NB4 (cell line): ENCODE results near the gene PLXNC1.

ENCODE experiments used
- DNase-seq: peaks from one replicate; pipeline ENCODE4 v3.0.0; 2010; ENCODE audit warnings: low read depth
- H3K4me3 ChIP-seq: one replicate; pipeline ENCODE4 v1.5.1; 2011; ENCODE audit warnings: mild to moderate bottlenecking, low read depth, low read length, moderate library complexity
- MYC ChIP-seq: IDR thresholded peaks from 2 replicates; pipeline ENCODE4 v1.6.1; 2011; ENCODE audit warnings: low read depth, low read length
- POLR2A ChIP-seq: IDR thresholded peaks from 2 replicates; pipeline ENCODE4 v1.6.1; 2011; ENCODE audit warnings: mild to moderate bottlenecking; ENCODE audit not compliant: insufficient read length; ENCODE audit errors: extremely low read depth
- TF ChIP-seq, protein P1 (sequence below): IDR thresholded peaks from 2 replicates; pipeline ENCODE4 v1.6.1; 2011; ENCODE audit warnings: low read depth, low read length
- TF ChIP-seq, protein P2 (sequence below): IDR thresholded peaks from one replicate; pipeline ENCODE4 v1.5.1; 2012; ENCODE audit warnings: low read depth, low read length

The PLXNC1 gene

DNA sequence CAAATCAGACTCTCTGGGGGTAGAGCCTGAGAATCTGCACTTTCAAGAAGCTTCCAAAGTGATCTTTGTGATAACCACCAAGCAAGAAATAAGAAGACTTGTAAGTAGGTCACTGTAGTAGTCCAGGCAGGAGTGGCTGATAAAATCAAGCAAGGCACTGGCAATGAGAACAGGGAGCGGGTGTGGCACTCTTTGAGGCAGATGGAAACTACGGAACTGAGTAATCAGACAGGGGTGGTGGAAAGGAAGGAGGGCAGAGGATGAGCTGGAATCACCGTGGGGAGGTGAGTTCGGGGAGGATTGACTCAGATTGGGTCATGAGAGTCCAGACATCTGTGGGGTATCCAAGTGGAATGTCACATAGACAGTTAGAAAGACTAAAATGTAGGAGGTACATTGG lies 44.4 kb upstream of the PLXNC1 start:
- H3K4me3 ChIP-seq = no peak overlapping the region
- TF ChIP-seq POLR2A (no peak), MYC (no peak)
- TF ChIP-seq, protein P1, sequence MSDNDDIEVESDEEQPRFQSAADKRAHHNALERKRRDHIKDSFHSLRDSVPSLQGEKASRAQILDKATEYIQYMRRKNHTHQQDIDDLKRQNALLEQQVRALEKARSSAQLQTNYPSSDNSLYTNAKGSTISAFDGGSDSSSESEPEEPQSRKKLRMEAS = no peak
- TF ChIP-seq, protein P2, sequence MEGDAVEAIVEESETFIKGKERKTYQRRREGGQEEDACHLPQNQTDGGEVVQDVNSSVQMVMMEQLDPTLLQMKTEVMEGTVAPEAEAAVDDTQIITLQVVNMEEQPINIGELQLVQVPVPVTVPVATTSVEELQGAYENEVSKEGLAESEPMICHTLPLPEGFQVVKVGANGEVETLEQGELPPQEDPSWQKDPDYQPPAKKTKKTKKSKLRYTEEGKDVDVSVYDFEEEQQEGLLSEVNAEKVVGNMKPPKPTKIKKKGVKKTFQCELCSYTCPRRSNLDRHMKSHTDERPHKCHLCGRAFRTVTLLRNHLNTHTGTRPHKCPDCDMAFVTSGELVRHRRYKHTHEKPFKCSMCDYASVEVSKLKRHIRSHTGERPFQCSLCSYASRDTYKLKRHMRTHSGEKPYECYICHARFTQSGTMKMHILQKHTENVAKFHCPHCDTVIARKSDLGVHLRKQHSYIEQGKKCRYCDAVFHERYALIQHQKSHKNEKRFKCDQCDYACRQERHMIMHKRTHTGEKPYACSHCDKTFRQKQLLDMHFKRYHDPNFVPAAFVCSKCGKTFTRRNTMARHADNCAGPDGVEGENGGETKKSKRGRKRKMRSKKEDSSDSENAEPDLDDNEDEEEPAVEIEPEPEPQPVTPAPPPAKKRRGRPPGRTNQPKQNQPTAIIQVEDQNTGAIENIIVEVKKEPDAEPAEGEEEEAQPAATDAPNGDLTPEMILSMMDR = no peak
- no peak for DNase-seq

DNA sequence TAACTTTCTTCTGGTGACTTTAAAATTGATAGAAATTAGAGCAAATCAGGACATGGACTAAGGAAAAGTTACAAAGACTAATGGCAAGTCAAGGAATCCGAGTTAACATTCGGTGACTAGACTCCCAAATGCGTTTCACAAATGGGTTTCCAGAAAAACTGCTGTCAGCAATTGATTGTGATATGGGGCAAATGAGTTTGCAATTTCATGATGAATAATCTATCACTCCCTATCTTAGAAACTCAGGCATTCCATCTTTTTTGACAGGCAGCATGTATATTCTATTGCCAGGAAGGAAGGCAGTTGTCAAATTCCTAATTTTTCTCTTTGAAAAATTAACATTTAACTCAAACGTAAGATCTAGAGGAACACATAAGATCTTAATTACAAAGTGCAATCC lies 40.5 kb upstream of the PLXNC1 start:
- DNase-seq = no peak
- no peak for TF ChIP-seq POLR2A
- TF ChIP-seq, protein P1 = no peak
- TF ChIP-seq, protein P2 = no peak
- no peak for TF ChIP-seq MYC
- H3K4me3 ChIP-seq = no peak overlapping the region

DNA sequence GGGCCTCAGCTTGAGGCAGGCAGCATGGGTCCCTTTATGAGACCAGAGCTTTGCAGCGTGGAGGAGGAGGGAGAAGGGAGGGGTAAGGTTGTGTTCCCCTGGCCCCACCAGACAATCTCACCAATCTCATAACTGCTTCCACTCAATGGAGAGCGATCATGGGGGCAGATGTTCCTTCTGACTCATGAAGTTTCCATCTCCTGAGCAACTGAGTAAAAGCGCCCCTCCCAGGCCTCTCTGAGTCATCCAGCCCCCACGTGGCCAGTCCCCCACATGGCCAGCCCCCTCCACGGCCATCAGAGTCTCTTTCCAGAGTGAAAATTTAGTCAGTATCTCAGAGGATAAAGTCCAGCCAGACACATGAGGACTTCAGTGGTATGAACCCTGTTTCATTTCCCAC lies 39.2 kb upstream of the PLXNC1 start:
- no peak for TF ChIP-seq POLR2A
- TF ChIP-seq, protein P2 = no peak
- TF ChIP-seq, protein P1 = peak; percentile 35; the same call in 1 of the 2 replicates
- TF ChIP-seq MYC = no peak
- peak; percentile 51 for DNase-seq
- H3K4me3 ChIP-seq = no peak overlapping the region

DNA sequence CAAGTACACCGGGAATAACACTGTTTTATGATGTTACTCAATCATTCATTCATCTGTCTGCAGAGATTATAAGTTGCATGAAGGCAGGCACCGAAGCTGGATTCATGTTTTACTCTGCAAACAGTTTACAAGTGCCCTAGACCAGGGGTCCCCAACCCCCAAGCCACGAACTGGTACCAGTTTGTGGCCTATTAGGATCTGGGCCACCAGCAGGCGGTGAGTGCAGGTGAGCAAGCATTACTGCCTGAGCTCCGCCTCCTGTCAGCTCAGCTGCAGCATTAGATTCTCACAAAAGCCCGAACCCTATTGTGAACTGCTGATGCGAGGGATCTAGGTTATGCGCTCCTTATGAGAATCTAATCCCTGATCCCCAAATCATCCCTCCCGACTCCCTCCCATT lies 38.1 kb upstream of the PLXNC1 start:
- no peak for DNase-seq
- TF ChIP-seq MYC (no peak), POLR2A (no peak)
- TF ChIP-seq, protein P1 = no peak
- TF ChIP-seq, protein P2 = no peak
- H3K4me3 ChIP-seq = no peak overlapping the region

DNA sequence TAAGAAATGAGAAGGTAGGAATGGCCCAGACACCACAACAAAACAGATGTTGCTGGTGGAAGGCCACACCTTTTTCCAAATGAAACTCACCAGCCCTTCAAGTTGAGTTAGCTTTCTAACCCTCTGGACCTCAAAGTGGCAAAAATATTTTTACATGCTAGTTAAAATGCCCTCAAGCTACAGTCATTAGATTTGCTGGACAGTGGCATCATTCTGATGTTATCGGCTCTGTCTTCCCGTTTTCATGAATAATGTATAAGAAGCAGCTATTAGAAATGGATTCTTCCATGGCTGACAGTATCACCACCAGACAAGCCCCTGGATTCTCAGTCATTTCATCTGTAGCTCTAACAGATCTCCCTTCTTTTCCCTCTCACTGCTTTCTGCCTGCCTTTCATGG lies 37.1 kb upstream of the PLXNC1 start:
- DNase-seq = no peak
- TF ChIP-seq, protein P1 = no peak
- TF ChIP-seq MYC = no peak
- no peak for TF ChIP-seq POLR2A
- TF ChIP-seq, protein P2 = no peak
- no peak overlapping the region for H3K4me3 ChIP-seq
